H1 (cell line): Measurements from ENCODE around the gene UQCRQ. TPM values are rescaled to one million over a fixed set of nuclear protein-coding genes. Genes with fewer than 3 reads are reported as not detected.

Experiments
- polyA plus RNA-seq, 7 experiments: library from polyadenylated mRNA; depleted of rRNA in 3 of 7; stranded (reverse) in 5 of 7; unstranded in 2 of 7; fragments of >200 nt in 5 of 7; fragments of 200-250 nt in 2 of 7; gene quantifications; 1 replicate in 5 of 7; 2 replicates in 1 of 7; 4 replicates in 1 of 7; pipeline versions ENCODE4 v1.2.1 to v1.2.3, GENCODE V29; 2011 to 2013; ENCODE audit warnings: missing spikeins in 2 of 7, mixed read lengths in 2 of 7
- small RNA-seq: library from polyadenylated mRNA; stranded (forward); fragments of <200 nt; extraction: miRNeasy Mini kit (QIAGEN cat#:217004); gene quantifications from one replicate; pipeline ENCODE3, GENCODE V24; 2013; ENCODE audit not compliant: insufficient read depth
- total RNA-seq: library from RNA; stranded (reverse); fragmentation: NEBNext Ultra II Directional; extraction: Animal tissue kit (Norgen Biotek cat#: 25700); gene quantifications from 2 replicates; pipeline ENCODE4 v1.2.1, GENCODE V29; 2021

Gene UQCRQ
- total and polyA plus RNA-seq, 2 of the 8 experiments (the other 6 are each of a cell fraction or from before 2014, with no cell fraction given), result 177 to 293 TPM

Small RNAs within 50 kb of the gene (small RNA-seq; reads per million reads assigned to genes)
- gene RNA5SP192, result not detected

Other genes starting within 250 kb of the UQCRQ start
- not detected in 2 replicates for gene IL13, start 208.5 kb upstream of the UQCRQ start, total RNA-seq
- gene IL13, start 208.5 kb upstream of the UQCRQ start, polyA plus RNA-seq (2011; rRNA removed), result not detected in 2 replicates
- not detected in 2 replicates for gene IL4, start 192.7 kb upstream of the UQCRQ start, total RNA-seq
- gene IL4, start 192.7 kb upstream of the UQCRQ start, polyA plus RNA-seq (2011; rRNA removed), result not detected in 2 replicates
- gene KIF3A, start 129.1 kb upstream of the UQCRQ start, total RNA-seq, result 11.5 and 13.1 TPM in 2 replicates
- gene KIF3A, start 129.1 kb upstream of the UQCRQ start, polyA plus RNA-seq (2011; rRNA removed), result 2.2 and 3.1 TPM in 2 replicates
- gene CCNI2, start 119.2 kb upstream of the UQCRQ start, total RNA-seq, result 1.4 TPM in 2 replicates
- gene CCNI2, start 119.2 kb upstream of the UQCRQ start, polyA plus RNA-seq (2011; rRNA removed), result 1.3 and 2.3 TPM in 2 replicates
- 33.0 and 33.8 TPM in 2 replicates for gene SEPTIN8, start 89.4 kb upstream of the UQCRQ start, total RNA-seq
- 21.2 and 25.8 TPM in 2 replicates for gene SEPTIN8, start 89.4 kb upstream of the UQCRQ start, polyA plus RNA-seq (2011; rRNA removed)
- 0.09 and 0.10 TPM in 2 replicates for gene SOWAHA, start 53.3 kb upstream of the UQCRQ start, total RNA-seq
- gene SOWAHA, start 53.3 kb upstream of the UQCRQ start, polyA plus RNA-seq (2011; rRNA removed), result 0.11 and 0.17 TPM in 2 replicates
- 5.2 and 5.7 TPM in 2 replicates for gene SHROOM1, start 36.0 kb upstream of the UQCRQ start, total RNA-seq
- 3.9 and 11.8 TPM in 2 replicates for gene SHROOM1, start 36.0 kb upstream of the UQCRQ start, polyA plus RNA-seq (2011; rRNA removed)
- 0.34 TPM in 1 of 2 replicates, not detected in the other for gene GDF9, start 173 bp upstream of the UQCRQ start, total RNA-seq
- 0.14 and 0.22 TPM in 2 replicates for gene GDF9, start 173 bp upstream of the UQCRQ start, polyA plus RNA-seq (2011; rRNA removed)
- gene LEAP2, start 7.0 kb downstream of the UQCRQ start, total RNA-seq, result 1.1 and 2.9 TPM in 2 replicates
- 1.4 and 1.8 TPM in 2 replicates for gene LEAP2, start 7.0 kb downstream of the UQCRQ start, polyA plus RNA-seq (2011; rRNA removed)
- gene AFF4, start 97.0 kb downstream of the UQCRQ start, total RNA-seq, result 61.4 and 63.7 TPM in 2 replicates
- gene AFF4, start 97.0 kb downstream of the UQCRQ start, polyA plus RNA-seq (2011; rRNA removed), result 12.0 and 12.7 TPM in 2 replicates
- gene ZCCHC10, start 159.9 kb downstream of the UQCRQ start, total RNA-seq, result 32.9 and 36.6 TPM in 2 replicates
- gene ZCCHC10, start 159.9 kb downstream of the UQCRQ start, polyA plus RNA-seq (2011; rRNA removed), result 17.9 and 22.4 TPM in 2 replicates
- gene HSPA4, start 185.4 kb downstream of the UQCRQ start, total RNA-seq, result 411 and 445 TPM in 2 replicates
- 24.6 and 28.9 TPM in 2 replicates for gene HSPA4, start 185.4 kb downstream of the UQCRQ start, polyA plus RNA-seq (2011; rRNA removed)